CD4-positive, alpha-beta T cell treated with Interleukin-6 for 4 hours (primary cell): Measurements from ENCODE around the gene PIK3C2B.
"Not testable (repeated sequence)": the region's sequence is repeated elsewhere in the genome, so short reads cannot be mapped to it uniquely, and the experiment has no call there.

Source experiments
- DNase-seq: peaks from one replicate; pipeline ENCODE4 v3.0.0-alpha.2; 2020; ENCODE audit warnings: mixed read lengths

PIK3C2B gene

DNA sequence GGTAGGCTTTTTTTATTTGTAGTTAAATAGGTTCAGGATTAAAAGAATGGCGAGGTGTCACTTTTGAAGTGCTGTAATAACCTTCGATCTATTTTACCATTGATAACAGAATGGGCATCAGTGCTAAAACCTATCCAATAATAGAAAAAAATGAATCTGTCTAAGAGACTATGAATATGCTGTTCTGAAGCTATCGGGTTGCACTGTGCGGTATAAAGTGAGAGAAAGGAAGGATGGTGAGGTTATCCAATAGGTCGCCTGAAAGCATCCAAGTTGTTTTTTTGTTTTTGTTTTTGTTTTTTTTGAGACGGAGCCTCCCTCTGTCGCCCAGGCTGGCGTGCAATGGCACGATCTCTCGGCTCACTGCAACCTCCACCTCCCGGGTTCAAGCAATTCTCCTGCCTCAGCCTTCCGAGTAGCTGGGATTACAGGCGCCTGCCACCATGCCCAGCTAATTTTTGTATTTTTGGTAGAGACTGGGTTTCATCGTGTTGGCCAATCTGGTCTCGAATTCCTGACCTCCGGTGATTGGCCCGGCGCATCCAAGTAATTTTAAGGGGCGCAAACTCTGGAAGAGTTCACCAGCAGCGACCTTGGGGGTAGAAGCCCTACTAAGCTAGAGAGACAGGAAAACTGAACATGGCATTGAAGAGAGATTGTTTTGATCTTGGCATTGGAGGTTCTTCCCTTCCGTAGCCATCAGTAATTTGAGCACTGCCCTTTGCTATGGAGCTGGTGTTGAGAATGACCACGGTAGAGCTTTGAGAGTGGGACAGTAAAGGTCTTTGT lies 12.9 kb upstream of the PIK3C2B start:
- peak; percentile 24 for DNase-seq

GRCh38 chr1:204506969-204507316 lies 12.3 kb upstream of the PIK3C2B start:
- peak; percentile 83 for DNase-seq

- DNase-seq: peak; percentile 76
Observed at GRCh38 chr1:204506201-204506968, 11.8 kb upstream of the PIK3C2B start.

DNA sequence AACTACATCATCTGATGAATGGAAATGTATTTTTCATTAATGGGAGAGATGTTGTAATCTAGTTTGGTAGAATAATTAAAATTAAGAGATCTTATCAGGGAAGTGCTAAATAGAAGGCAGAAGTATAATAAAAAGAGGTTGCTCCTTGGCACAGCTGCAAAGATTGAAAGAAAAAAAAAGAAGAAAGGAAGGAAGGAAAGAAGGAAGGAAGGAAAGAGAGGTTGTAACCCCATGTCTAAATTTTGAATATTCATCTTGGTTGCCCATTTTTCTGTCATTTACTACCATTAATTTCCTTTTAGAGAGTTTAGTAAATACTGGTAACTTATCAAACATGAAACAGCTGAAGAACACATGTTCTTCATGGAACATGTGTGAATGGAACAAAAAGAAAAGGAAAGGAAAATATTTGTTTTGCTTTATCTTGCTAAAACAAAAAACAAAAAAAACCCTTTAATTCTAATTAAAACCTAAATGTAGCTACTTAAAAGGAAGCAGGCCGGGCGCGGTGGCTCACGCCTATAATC lies 11.1 kb upstream of the PIK3C2B start:
- DNase-seq: no peak

GRCh38 chr1:204503913-204504519 lies 9.4 kb upstream of the PIK3C2B start:
- no peak for DNase-seq

DNA sequence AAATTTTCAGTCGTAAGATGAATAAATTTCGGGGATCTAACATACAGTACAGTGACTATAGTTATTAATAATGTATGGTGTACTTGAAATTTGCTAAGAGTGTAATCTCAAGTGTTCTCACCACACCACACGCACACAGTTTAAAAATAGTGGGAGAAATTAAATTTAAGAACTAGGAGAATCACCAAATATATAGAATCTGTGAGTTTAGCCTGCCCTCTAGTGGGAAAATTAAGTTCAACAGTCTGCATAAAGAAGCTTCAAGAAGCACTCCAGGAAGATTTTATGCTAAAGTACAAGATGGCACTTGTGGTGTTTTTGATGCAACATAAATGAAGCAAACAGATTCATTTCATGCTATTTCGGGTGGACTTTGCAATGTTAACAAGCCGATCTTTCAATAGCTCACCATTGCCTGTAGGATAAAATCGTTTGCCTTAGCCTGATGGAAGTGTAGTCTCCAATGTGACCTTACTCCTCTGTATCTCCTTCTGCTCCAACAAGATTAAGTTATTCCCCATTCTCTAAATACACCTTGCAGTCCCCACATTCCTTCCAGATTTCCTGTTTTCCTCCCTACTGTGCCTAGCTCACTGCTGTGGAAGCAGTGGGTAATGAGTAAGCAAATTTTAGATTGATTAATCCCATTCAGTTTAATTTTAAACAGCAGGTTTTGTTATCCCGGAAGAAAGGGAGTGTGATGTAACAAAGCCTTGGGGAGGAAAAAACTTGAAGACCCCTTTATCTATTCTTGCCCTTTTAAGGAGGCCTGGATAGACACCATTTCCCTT lies 8.7 kb upstream of the PIK3C2B start:
- peak; percentile 38 for DNase-seq

DNA sequence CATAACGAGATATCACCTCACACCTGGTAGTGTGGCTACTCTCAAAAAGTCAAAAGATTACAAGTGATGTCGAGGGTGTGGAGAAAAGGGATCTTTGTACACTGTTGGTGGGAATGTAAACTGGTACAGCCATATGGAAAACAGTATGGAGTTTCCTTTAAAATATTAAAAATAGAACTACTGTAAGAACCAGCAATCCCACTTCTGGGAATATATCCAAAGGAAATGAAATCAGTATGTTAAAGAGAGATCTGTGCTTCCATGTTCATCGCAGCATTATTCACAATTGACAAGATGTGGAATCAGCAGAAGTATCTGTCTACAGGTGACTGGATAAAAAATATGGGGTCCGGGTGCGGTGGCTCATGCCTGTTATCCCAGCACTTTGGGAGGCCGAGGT lies 7.6 kb upstream of the PIK3C2B start:
- no peak for DNase-seq

GRCh38 chr1:204499511-204500468 lies 5.2 kb upstream of the PIK3C2B start:
- no peak for DNase-seq

DNA sequence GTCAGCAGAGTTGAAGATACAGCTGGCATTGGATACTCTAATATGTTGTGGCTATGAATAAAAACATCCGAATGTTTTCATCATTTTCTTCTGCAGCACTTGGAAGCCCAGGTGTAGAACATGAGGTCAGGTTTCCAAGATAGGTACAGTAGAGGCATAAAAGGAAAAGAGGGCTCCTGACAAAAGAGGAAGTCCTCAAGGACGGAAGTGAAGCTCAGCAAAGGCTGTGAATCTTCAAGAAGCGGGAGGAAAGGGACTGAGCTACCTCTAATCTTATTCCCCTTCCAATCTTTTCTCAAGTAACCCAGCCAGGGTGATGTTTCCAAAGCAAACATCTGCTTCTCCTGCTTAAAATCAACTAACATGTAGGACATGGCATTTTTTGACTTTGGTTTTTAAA lies 4.4 kb upstream of the PIK3C2B start:
- no peak for DNase-seq

GRCh38 chr1:204495777-204496176 lies 1.2 kb upstream of the PIK3C2B start:
- no peak for DNase-seq

DNA sequence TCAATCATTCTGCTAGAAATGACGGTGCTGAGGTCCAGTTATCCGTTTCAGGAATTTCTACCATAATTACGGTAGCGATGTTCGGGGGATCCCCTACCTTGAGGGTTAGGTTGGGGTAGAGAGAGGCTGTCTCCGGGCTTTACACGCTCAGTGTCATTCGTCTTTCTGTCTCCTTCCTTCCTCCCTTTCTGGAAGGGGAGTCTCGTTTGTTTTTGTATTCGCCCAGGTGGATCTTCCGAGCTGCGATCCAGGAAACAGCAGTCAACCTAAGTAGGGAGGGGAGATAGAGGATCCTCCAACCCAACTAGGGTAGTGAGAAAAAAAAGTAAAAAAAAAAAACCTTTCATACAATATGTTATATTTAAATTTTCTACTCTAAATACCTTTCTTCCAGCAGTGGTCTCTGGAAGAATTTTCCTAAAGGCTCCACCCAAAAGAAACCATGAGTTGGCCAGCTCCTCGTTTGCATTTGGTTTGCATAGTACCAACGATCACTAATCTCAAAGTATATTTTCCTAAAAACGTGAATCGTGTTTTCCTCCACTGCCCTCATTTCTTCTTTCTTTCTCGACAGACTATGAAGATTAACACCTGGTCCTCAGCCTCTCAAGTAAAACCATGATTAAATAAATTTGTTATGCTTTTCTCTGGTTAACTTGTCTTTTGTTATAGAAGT lies 611 bp upstream of the PIK3C2B start:
- DNase-seq: no peak

DNA sequence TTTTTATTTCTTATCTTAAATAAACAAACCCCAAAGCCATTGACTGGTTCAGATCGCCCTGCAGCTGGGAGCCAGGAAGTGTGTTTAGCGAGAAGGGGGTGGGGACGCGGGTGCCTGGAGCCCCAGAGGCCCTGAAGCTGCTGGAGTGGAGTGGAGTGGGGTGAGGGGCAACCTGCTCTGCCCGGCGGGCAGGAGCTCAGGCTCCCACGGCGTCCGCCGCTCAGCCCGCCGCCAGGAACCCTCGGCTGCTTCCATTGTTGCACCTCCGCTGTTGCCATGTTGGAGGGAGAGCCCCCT lies 673 bp downstream of the PIK3C2B start:
- DNase-seq: peak; percentile 72

- DNase-seq: peak; percentile 37
Observed at GRCh38 chr1:204493145-204493983, 1.2 kb downstream of the PIK3C2B start.

DNA sequence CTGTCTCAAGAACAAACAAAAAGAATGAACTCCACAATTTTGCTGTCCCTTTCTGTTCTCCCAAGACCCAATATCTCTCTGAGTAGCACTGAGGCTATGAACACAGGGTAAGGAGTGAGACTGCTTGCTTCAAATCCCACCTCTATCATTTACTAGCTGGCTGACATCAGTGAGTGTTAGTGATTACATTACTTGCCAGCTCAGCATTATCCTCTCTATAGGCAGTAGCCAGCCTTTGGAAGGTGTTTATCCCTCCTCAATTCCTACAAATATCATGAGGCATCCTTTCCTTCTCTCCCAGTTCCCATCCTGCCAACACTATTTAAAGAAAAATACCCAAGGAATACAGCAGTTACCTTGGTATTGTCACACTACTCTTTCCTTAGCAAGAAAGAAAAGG lies 3.0 kb downstream of the PIK3C2B start:
- no peak for DNase-seq

DNA sequence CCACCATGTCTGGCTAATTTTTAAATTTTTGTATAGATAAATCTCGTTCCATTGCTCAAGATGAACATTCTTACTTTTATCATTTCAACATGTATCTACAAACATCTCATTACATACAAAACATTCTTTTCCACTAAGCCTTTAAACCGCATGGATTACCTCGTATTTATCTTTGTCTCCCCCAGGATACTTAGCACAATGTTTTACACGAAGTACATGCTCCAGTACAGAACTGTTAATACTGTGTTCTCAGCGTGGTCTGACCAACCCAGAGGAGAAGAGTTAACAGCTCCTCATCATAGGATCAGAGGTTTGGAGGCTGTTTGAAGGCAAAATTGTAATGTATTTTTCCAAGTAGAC lies 7.4 kb downstream of the PIK3C2B start:
- no peak for DNase-seq

DNA sequence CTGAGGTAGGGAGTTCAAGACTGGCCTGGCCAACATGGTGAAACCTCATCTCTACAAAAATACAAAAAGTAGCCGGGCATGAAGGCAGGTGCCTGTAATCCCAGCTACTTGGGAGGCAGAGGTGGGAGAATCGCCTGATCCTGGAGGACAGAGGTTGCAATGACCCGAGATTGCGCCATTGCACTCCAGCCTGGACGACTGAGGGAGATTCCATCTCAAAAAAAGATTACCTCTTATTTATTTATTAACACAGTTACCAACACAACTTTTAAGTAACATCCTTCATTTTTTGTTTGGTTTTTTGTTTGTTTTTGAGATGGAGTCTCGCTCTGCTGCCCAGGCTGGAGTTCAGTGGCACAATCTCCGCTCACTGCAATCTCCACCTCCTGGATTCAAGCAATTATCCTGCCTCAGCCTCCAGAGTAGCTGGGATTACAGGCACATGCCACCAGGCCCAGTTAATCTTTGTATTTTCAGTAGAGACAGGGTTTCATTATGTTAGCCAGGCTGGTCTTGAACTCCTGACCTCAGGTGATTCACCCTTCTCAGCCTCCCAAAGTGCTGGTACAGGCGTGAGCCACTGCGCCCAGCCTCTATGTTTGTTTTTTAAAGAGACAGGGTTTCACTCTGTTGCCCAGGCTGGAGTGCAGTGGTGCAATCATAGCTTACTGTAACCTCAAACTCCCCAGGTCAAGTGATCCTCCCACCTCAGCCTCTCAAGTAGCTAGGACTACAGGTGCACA lies 7.9 kb downstream of the PIK3C2B start:
- DNase-seq: not testable (repeated sequence)

GRCh38 chr1:204483791-204484190 lies 10.8 kb downstream of the PIK3C2B start:
- no peak for DNase-seq

- DNase-seq: no peak
Observed at GRCh38 chr1:204480515-204480914, 14.1 kb downstream of the PIK3C2B start.

DNA sequence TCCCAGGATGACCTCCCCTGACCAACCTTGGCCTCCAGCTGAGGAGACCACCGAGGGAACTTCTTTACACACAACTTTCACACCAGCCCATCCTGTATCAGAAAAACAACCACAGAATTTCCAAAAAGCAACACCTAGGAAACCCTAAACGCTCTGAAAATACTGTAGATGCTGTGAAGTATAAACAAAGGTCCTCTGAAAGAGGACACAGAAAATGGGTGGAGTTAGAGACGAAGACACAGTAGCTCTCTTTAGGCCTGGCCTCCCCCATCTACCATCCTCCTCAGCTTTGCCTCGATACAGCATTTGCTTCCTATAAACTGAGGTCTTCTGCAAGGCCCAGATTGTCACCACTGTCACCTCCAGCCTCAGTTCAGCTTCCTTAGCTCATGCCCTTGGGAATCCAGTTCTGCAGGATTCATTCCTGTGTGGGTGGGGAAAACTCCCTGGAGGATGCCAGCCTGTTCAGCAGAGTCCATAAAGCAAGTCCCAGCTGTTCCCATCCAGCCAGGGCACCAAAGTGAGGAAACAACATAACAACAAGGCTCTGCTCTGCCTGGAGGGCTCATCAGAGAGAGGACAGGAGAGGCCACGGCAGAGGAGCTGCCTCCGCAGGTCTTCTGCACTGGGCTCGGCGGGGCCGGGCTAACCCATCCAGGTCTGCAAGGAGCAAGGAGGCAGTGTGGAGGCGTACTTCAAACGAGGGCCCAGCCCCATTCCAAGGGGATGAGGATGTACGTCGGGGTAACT lies 15.0 kb downstream of the PIK3C2B start:
- no peak for DNase-seq
